ENCODE results near the gene FCHO2. TPM values are rescaled to one million over a fixed set of nuclear protein-coding genes. Genes with fewer than 3 reads are reported as not detected.

The FCHO2 gene
- total RNA-seq, 1 experiment from 2014 or later, result 8.2 TPM

GRCh38 chr5:73030531-73030930, 74.7 kb downstream of the FCHO2 start:
- peak; percentile 5 for DNase-seq (ENCODE audit: low read depth)

- peak; percentile 88 for DNase-seq (ENCODE audit: low read depth)
These were observed 75.2 kb downstream of the FCHO2 start for GRCh38 chr5:73030995-73031394.

GRCh38 chr5:73031839-73032238, 76.0 kb downstream of the FCHO2 start:
- DNase-seq (ENCODE audit: low read depth), result peak; percentile 98

GRCh38 chr5:73032635-73033034, 76.8 kb downstream of the FCHO2 start:
- DNase-seq (ENCODE audit: low read depth), result peak; percentile 14

GRCh38 chr5:73037545-73037944, 81.7 kb downstream of the FCHO2 start:
- DNase-seq (ENCODE audit: low read depth), result no peak

- DNase-seq (ENCODE audit: low read depth), result no peak
These were observed 83.2 kb downstream of the FCHO2 start for GRCh38 chr5:73039082-73039481.

DNA sequence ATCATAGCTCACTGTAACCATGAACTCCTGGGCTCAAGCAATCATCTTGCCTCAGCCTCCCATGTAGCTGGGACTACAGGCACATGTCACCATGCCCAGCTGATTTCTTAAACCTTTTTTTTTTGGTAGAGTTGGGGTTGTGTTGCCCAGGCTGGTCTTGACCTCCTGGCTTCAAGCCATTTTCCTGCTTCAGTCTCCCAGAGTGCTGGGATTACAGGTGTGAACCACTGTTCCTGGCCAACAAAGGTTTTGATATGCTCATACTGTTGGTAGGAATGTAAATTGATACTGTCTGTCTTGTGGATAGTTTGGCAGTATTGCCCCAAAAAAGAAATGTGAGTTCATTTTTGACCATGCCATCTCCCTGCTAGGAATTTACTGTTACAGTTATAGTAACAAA, 87.2 kb downstream of the FCHO2 start:
- DNase-seq (ENCODE audit: low read depth), result no peak

DNA sequence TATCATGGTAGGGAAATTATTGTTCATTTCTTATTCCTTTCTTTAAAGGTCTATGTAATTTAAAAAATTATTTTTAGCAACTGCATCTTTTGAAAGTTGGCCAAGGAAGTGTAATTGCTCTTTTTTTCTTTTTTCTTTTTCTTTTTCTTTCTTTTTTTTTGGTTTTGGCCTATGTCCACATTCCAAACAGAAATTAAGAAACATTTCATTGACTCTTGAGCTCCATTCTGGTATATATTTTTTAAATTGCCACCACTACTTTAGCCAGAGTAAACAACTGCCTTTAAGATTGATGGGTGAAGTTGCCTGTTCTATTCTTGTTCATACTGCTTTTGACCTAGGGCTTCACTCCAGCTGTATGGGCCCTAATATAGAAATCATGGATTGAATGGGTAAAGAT, 88.7 kb downstream of the FCHO2 start:
- no peak for DNase-seq (ENCODE audit: low read depth)

DNA sequence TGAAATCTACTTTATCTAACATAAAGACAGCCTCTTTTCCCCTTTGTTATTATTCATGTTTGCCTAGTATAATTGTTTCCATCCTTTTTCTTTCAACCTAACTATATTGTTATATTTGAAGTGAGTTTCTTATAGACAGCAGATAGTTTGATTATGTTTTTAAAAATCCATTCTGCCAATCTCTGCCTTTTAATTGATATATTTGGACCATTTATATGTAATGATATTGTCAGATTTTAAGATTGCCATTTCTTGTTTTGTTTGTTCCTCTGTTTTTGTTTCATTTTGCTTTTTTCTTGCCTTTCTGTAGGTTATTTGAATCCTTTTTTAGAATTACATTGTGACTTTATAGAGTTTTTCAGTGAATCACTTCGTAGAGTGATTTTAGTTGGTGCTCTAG, 89.8 kb downstream of the FCHO2 start:
- DNase-seq (ENCODE audit: low read depth), result no peak

GRCh38 chr5:73061593-73061992, 105.8 kb downstream of the FCHO2 start:
- DNase-seq (ENCODE audit: low read depth), result no peak

DNA sequence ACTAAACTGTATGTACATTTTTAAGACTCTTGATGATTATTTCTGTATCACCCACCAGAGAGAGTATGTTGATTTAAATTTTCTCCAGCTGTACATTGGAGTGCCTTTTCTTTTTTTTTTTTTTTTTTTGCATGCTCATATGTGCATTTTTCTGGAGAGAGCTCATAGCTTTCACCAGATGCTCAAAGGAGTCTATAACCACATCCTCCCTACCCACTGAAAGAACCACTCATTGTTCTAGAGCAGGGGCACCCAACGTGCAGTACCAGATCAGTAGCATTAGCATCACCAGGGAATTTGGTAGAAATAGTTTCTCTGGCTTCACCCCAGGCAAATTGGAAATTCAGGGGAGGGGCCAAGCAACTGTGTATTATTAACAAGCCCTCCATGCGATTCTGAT, 110.6 kb downstream of the FCHO2 start:
- DNase-seq (ENCODE audit: low read depth), result peak; percentile 69

DNA sequence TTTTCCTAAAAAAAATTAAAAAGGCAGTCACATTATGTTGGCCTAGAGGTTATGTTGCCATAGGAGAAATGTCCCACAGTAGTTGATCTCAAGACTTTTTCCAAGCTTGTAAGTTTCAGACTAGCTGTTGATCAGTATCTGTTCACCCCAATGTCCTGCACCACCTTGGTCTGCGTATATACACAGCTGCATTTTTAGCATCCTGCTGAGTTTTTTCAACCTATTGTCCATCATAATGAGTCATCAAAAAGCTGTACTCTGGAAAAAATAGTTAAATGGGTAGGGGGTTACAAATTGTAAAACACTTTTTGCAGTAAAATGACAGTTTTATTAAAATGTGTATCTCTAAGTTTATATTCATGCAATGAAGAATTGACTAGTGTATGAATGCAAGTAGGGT, 111.4 kb downstream of the FCHO2 start:
- DNase-seq (ENCODE audit: low read depth), result no peak

DNA sequence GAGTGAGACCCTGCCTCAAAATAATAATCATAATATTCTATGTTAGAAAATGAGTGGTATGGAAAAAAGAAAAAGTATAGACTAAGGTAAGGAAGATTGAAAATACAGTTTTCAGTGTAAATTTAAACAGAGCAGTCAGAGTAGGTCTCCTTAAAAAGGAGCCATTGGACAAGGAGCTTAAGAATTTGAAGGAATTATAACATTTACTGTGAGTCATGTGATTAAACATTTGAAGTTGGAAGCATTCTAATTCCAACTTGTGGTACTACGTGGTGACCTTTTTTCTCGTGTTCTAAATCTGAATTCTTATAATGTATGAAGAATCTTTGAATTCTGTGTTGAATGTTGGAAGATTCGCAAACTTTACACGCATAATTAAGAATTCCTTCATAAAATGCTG, 125.3 kb downstream of the FCHO2 start:
- no peak for DNase-seq (ENCODE audit: low read depth)

GRCh38 chr5:73088026-73088425, 132.2 kb downstream of the FCHO2 start:
- no peak for DNase-seq (ENCODE audit: low read depth)

DNA sequence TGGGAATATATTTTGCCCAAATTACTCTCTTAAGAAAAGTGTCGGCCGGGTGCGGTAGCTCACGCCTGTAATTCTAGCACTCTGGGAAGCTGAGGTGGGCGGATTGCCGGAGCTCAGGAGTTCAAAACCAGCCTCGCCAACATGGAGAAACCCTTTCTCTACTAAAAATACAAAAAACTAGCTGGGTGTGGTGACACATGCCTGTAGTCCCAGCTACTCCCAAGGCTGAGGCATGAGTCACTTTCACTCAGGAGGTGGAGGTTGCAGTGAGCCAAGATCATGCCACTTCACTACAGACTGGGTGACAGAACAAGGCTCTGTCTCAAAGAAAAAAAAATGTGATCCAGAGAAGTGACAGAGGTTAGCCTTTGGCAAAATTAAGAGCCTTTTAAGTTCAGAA, 138.1 kb downstream of the FCHO2 start:
- DNase-seq (ENCODE audit: low read depth), result peak; percentile 89

DNA sequence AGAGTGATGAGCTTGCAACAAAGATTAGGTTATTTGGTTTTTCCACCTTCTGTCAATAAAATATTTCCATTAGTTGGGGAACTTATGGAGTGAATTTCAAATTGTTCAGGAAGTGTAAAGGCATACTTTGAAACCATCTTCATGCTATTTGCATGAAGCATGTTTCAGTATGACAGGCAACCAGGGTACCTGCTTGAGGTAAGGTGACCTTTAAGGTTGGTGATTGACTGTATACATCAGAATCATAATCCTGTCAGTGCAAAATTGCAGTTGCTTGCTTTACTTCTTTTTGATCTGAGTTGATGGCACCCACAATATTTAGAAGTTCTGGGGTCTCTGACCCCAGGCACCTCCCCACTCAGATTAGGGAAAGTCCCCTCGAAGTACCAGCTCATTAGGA, 138.6 kb downstream of the FCHO2 start:
- DNase-seq (ENCODE audit: low read depth), result no peak

- DNase-seq (ENCODE audit: low read depth), result peak; percentile 32
These were observed 139.9 kb downstream of the FCHO2 start for GRCh38 chr5:73095564-73096238.

DNA sequence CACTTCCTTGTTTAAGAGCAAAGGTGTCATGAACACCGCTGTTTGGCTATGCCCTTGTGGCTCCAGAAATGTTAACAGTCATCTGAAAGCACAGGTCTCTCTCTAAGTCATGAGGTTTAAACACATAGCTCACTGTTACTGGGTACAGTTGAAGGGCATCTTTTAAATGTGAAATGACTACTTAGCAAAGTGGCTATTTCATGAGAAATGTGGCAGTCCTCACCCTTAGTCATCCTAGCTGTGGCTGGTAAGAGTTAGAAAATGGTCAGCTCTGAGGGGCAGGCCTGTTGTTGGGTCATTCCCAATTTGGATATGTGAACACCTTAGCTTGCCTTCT, 140.4 kb downstream of the FCHO2 start:
- no peak for DNase-seq (ENCODE audit: low read depth)

DNA sequence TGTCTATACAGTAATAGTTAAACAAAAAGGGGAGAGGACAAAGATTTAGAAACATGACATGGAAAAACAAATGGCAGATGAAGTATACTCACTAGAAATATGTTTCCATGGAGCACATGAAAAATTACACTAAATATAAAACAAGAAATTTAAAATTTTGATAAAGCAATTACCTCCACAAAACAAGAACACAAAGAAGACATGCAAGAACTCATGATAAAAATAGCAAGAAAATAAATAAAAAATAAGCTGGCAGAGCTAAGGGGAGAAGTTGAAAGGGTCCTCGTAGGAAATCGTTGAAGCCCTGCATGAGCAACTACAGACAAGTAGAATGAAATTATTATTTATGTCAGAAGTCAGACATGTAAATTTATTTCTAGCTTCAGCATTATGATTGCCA, 141.9 kb downstream of the FCHO2 start:
- DNase-seq (ENCODE audit: low read depth), result no peak

- DNase-seq (ENCODE audit: low read depth), result no peak
These were observed 144.3 kb downstream of the FCHO2 start for GRCh38 chr5:73100109-73100508.

- DNase-seq (ENCODE audit: low read depth), result no peak
These were observed 148.0 kb downstream of the FCHO2 start for GRCh38 chr5:73103870-73104299.

DNA sequence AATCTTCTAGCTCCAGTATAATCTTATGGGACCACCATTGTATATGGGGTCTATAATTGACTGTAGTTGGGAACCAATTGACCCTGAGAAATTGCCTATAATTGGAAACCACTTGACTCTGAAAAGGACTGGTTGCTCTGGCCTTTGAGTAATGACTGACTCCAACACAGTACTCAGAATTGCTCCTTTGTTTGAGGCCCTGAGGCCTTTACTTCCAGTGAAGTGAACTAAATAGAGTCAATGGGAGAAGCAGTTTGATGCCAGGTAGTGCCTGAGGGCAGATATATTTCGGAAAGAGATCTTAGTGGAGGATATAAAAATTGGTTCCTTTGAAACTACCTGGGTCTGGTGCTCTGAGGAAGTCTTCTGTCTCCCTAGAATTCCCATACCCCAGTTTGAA, 148.5 kb downstream of the FCHO2 start:
- no peak for DNase-seq (ENCODE audit: low read depth)

- no peak for DNase-seq (ENCODE audit: low read depth)
These were observed 150.5 kb downstream of the FCHO2 start for GRCh38 chr5:73106335-73106734.

- DNase-seq (ENCODE audit: low read depth), result no peak
These were observed 154.3 kb downstream of the FCHO2 start for GRCh38 chr5:73110190-73110589.
